ENCODE data around the gene CLCN3.

- TF ChIP-seq CTCF (IDR thresholded peaks at IDR 0.05; ENCODE audit: poor library complexity) (no peak), EZH2 (IDR thresholded peaks at IDR 0.05; ENCODE audit: borderline replicate concordance) (no peak), EZH2phosphoT487 (IDR thresholded peaks at IDR 0.05; ENCODE audit: low read depth, severe bottlenecking, unreplicated experiment) (no peak)
Measured at GRCh38 chr4:169662206-169662605, 41.8 kb downstream of the CLCN3 start.
